DND-41 (cell line): ENCODE data around the gene ZDHHC13.

Experiments
- EZH2 ChIP-seq: IDR thresholded peaks from 3 replicates; pipeline ENCODE4 v1.6.1; 2012; ENCODE audit warnings: borderline replicate concordance, low read depth, mild to moderate bottlenecking, moderate library complexity, low read length, inconsistent platforms; ENCODE audit not compliant: severe bottlenecking
- TF ChIP-seq, protein P1 (sequence below): IDR thresholded peaks from 2 replicates; pipeline ENCODE4 v1.5.1; 2012; ENCODE audit warnings: borderline replicate concordance, low read length, moderate library complexity, mild to moderate bottlenecking; ENCODE audit not compliant: poor library complexity, severe bottlenecking; ENCODE audit errors: extremely low read depth

DNA sequence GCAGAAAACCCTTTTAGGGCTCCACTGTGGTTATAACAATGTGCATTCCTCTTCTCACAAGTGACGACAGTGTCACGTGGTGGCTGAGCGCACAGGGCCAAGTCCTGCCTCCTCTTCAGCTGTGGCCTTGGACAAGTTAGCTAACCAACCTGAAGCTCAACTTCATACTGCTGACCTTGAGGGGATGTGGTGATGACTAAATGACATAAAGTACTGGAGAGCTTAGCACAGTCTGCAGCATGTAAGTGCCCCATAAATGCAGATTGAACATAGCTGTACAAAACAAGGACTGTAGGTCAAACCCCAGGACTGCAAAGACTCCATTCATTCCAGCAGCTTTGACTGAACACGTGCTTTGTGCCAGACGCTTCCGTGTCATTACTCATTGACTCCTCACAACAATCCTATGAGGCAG is 36.4 kb upstream of the ZDHHC13 start:
- TF ChIP-seq, protein P1, sequence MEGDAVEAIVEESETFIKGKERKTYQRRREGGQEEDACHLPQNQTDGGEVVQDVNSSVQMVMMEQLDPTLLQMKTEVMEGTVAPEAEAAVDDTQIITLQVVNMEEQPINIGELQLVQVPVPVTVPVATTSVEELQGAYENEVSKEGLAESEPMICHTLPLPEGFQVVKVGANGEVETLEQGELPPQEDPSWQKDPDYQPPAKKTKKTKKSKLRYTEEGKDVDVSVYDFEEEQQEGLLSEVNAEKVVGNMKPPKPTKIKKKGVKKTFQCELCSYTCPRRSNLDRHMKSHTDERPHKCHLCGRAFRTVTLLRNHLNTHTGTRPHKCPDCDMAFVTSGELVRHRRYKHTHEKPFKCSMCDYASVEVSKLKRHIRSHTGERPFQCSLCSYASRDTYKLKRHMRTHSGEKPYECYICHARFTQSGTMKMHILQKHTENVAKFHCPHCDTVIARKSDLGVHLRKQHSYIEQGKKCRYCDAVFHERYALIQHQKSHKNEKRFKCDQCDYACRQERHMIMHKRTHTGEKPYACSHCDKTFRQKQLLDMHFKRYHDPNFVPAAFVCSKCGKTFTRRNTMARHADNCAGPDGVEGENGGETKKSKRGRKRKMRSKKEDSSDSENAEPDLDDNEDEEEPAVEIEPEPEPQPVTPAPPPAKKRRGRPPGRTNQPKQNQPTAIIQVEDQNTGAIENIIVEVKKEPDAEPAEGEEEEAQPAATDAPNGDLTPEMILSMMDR = no peak
- TF ChIP-seq EZH2 = no peak
